ENCODE data around the gene METTL16. TPM values are rescaled to one million over a fixed set of nuclear protein-coding genes. Genes with fewer than 3 reads are reported as not detected.

Gene METTL16
- total RNA-seq, 2 experiments from 2014 or later = 27.8 to 29.9 TPM

GRCh38 chr17:2376107-2376506 is 135.6 kb downstream of the METTL16 start:
- H3K27ac Mint-ChIP-seq = no peak overlapping the region
- ChIA-PET CTCF (interaction anchor here (0.5 to 1.2 kb wide), 3 partner anchors 36 to 508 kb away, joined by 3 to 4 read pairs (median 3); no protein-coding TSS in a partner anchor), POLR2A (interaction anchor here (0.5 kb wide), 1 partner anchor 403 kb away, joined by 6 read pairs; no protein-coding TSS in a partner anchor)

GRCh38 chr17:2375406-2375805 is 136.3 kb downstream of the METTL16 start:
- Mint-ChIP-seq H3K27ac (no peak overlapping the region), H3K4me1 (no peaks in the 10 kb centered on the region), H3K9me3 (no peaks in the 10 kb centered on the region), H3K4me3 (no peak overlapping the region), H3K36me3 (ENCODE audit: low read depth) (peaks cover 1% of the 10 kb centered on the region), H3K27me3 (no peaks in the 10 kb centered on the region)
- DNase-seq = no peak
- POLR2A ChIA-PET = no interaction called here
- CTCF ChIA-PET = interaction anchor here (1.2 kb wide), 1 partner anchor 37 kb away, joined by 3 read pairs; no protein-coding TSS in a partner anchor

More at GRCh38 chr17:2376107-2376506, 135.6 kb downstream of the METTL16 start:
- no peak overlapping the region for H3K4me3 Mint-ChIP-seq
- no peaks in the 10 kb centered on the region for H3K9me3 Mint-ChIP-seq
- DNase-seq = no peak
- peaks cover 1% of the 10 kb centered on the region for H3K36me3 Mint-ChIP-seq (ENCODE audit: low read depth)
- no peaks in the 10 kb centered on the region for H3K4me1 Mint-ChIP-seq
- no peaks in the 10 kb centered on the region for H3K27me3 Mint-ChIP-seq

GRCh38 chr17:2374549-2375285 is 137.0 kb downstream of the METTL16 start:
- peaks cover 1% of the 10 kb centered on the region for H3K36me3 Mint-ChIP-seq (ENCODE audit: low read depth)
- H3K27ac Mint-ChIP-seq = peak overlapping the region; percentile 74
- ChIA-PET CTCF (interaction anchor here (0.7 to 3.0 kb wide), 3 partner anchors 8 to 38 kb away, joined by 3 to 15 read pairs (median 4); no protein-coding TSS in a partner anchor), POLR2A (no interaction called here)
- H3K4me1 Mint-ChIP-seq = no peaks in the 10 kb centered on the region
- no peak overlapping the region for H3K4me3 Mint-ChIP-seq
- H3K27me3 Mint-ChIP-seq = no peaks in the 10 kb centered on the region
- DNase-seq = no peak
- H3K9me3 Mint-ChIP-seq = no peaks in the 10 kb centered on the region

GRCh38 chr17:2373179-2373578 is 138.5 kb downstream of the METTL16 start:
- Mint-ChIP-seq H3K9me3 (no peaks in the 10 kb centered on the region), H3K4me3 (no peak overlapping the region), H3K4me1 (no peaks in the 10 kb centered on the region), H3K27me3 (no peaks in the 10 kb centered on the region), H3K36me3 (ENCODE audit: low read depth) (peaks cover 1% of the 10 kb centered on the region), H3K27ac (no peak overlapping the region)
- no peak for DNase-seq
- POLR2A ChIA-PET = no interaction called here
- CTCF ChIA-PET = interaction anchor here (3.0 kb wide), 1 partner anchor 10 kb away, joined by 15 read pairs; no protein-coding TSS in a partner anchor

GRCh38 chr17:2372681-2373080 is 139.0 kb downstream of the METTL16 start:
- no peaks in the 10 kb centered on the region for H3K27me3 Mint-ChIP-seq
- H3K4me1 Mint-ChIP-seq = no peaks in the 10 kb centered on the region
- H3K27ac Mint-ChIP-seq = no peak overlapping the region
- ChIA-PET POLR2A (no interaction called here), CTCF (interaction anchor here (3.0 kb wide), 1 partner anchor 10 kb away, joined by 15 read pairs; no protein-coding TSS in a partner anchor)
- peaks cover 1% of the 10 kb centered on the region for H3K36me3 Mint-ChIP-seq (ENCODE audit: low read depth)
- H3K4me3 Mint-ChIP-seq = no peak overlapping the region
- H3K9me3 Mint-ChIP-seq = no peaks in the 10 kb centered on the region
- DNase-seq = no peak

- ChIA-PET POLR2A (no interaction called here), CTCF (interaction anchor here (3.0 kb wide), 1 partner anchor 11 kb away, joined by 15 read pairs; no protein-coding TSS in a partner anchor)
- no peak for DNase-seq
- Mint-ChIP-seq H3K4me1 (no peaks in the 10 kb centered on the region), H3K36me3 (ENCODE audit: low read depth) (peaks cover 1% of the 10 kb centered on the region), H3K4me3 (no peak overlapping the region), H3K27me3 (no peaks in the 10 kb centered on the region), H3K27ac (no peak overlapping the region), H3K9me3 (no peaks in the 10 kb centered on the region)
These were observed 139.5 kb downstream of the METTL16 start for GRCh38 chr17:2372180-2372579.

GRCh38 chr17:2371183-2372130 is 140.2 kb downstream of the METTL16 start:
- ChIA-PET POLR2A (no interaction called here), CTCF (interaction anchor here (3.6 kb wide), 1 partner anchor 11 kb away, joined by 15 read pairs; no protein-coding TSS in a partner anchor)
- no peak overlapping the region for H3K27ac Mint-ChIP-seq
- no peaks in the 10 kb centered on the region for H3K9me3 Mint-ChIP-seq
- no peaks in the 10 kb centered on the region for H3K27me3 Mint-ChIP-seq
- H3K4me3 Mint-ChIP-seq = no peak overlapping the region
- peaks cover 1% of the 10 kb centered on the region for H3K36me3 Mint-ChIP-seq (ENCODE audit: low read depth)
- H3K4me1 Mint-ChIP-seq = no peaks in the 10 kb centered on the region
- no peak for DNase-seq

GRCh38 chr17:2370211-2370589 is 141.5 kb downstream of the METTL16 start:
- Mint-ChIP-seq H3K27ac (peak overlapping the region; percentile 46), H3K9me3 (no peaks in the 10 kb centered on the region), H3K4me3 (no peak overlapping the region), H3K27me3 (no peaks in the 10 kb centered on the region), H3K36me3 (ENCODE audit: low read depth) (peaks cover 1% of the 10 kb centered on the region), H3K4me1 (no peaks in the 10 kb centered on the region)
- ChIA-PET CTCF (interaction anchor here (1.2 to 3.6 kb wide), 4 partner anchors 11 to 48 kb away, joined by 3 to 15 read pairs (median 5); no protein-coding TSS in a partner anchor), POLR2A (no interaction called here)
- no peak for DNase-seq

GRCh38 chr17:2369551-2370210 is 142.0 kb downstream of the METTL16 start:
- no peaks in the 10 kb centered on the region for H3K9me3 Mint-ChIP-seq
- DNase-seq = no peak
- peaks cover 1% of the 10 kb centered on the region for H3K36me3 Mint-ChIP-seq (ENCODE audit: low read depth)
- no peaks in the 10 kb centered on the region for H3K4me1 Mint-ChIP-seq
- H3K4me3 Mint-ChIP-seq = no peak overlapping the region
- POLR2A ChIA-PET = no interaction called here
- H3K27ac Mint-ChIP-seq = no peak overlapping the region
- CTCF ChIA-PET = interaction anchor here (1.2 to 3.6 kb wide), 4 partner anchors 12 to 49 kb away, joined by 3 to 15 read pairs (median 5); no protein-coding TSS in a partner anchor
- H3K27me3 Mint-ChIP-seq = no peaks in the 10 kb centered on the region

GRCh38 chr17:2369039-2369438 is 142.6 kb downstream of the METTL16 start:
- POLR2A ChIA-PET = no interaction called here
- Mint-ChIP-seq H3K27ac (no peak overlapping the region), H3K4me3 (no peak overlapping the region), H3K27me3 (no peaks in the 10 kb centered on the region), H3K9me3 (no peaks in the 10 kb centered on the region), H3K36me3 (ENCODE audit: low read depth) (peaks cover 1% of the 10 kb centered on the region), H3K4me1 (no peaks in the 10 kb centered on the region)
- DNase-seq = no peak
- CTCF ChIA-PET = interaction anchor here (1.2 to 3.6 kb wide), 4 partner anchors 12 to 50 kb away, joined by 3 to 15 read pairs (median 5); no protein-coding TSS in a partner anchor

- Mint-ChIP-seq H3K27ac (no peak overlapping the region), H3K36me3 (ENCODE audit: low read depth) (no peaks in the 10 kb centered on the region), H3K4me3 (no peak overlapping the region), H3K9me3 (no peaks in the 10 kb centered on the region), H3K4me1 (no peaks in the 10 kb centered on the region), H3K27me3 (no peaks in the 10 kb centered on the region)
- DNase-seq = no peak
- POLR2A ChIA-PET = no interaction called here
- CTCF ChIA-PET = interaction anchor here (3.6 kb wide), 1 partner anchor 15 kb away, joined by 15 read pairs; no protein-coding TSS in a partner anchor
These were observed 143.3 kb downstream of the METTL16 start for GRCh38 chr17:2368359-2368758.
